8988T (cell line): Measurements from ENCODE around the gene DRD1.
"Not testable (repeated sequence)": the region's sequence is repeated elsewhere in the genome, so short reads cannot be mapped to it uniquely, and the experiment has no call there.

Source experiments
- DNase-seq: peaks from one replicate; pipeline ENCODE4 v3.0.0; 2011

Gene DRD1

DNA sequence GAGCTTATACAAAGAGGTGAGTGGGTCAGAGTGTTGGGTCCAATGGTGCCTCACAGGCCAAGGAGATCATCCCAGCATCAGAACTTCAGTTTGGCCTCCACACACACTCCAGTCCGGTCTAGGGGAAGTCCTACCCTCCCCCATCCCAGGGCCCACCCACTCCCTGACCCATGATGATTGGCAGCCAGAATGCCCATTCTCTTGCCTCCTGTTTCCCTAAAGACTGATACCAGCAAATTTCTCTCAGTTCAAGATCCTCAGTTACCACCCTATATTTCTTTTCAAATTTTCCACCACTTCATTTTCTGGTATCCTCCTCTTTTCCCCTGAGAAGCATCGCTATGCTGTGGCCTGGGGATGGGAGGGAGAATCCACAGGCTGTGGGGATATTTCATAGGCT lies 21.9 kb downstream of the DRD1 start:
- no peak for DNase-seq

GRCh38 chr5:175420383-175420782 lies 23.6 kb downstream of the DRD1 start:
- no peak for DNase-seq

DNA sequence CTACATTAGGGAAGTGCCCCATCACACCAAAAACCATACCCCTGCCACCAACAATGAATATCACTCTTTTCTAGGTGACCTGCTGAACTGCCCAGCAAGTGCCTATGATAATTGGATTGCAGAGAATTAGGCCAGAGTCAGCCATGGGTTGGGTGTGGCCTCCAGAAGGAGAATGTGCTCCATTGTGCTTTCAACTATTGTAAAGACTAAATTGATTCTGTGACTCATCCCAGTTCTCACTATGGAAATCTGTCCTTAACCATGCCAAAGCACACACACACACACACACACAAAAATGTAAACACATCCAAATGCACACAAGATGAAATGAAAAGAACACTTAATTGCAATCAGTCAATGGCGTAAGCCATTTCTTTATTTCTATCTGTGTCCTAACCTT lies 25.7 kb downstream of the DRD1 start:
- no peak for DNase-seq

DNA sequence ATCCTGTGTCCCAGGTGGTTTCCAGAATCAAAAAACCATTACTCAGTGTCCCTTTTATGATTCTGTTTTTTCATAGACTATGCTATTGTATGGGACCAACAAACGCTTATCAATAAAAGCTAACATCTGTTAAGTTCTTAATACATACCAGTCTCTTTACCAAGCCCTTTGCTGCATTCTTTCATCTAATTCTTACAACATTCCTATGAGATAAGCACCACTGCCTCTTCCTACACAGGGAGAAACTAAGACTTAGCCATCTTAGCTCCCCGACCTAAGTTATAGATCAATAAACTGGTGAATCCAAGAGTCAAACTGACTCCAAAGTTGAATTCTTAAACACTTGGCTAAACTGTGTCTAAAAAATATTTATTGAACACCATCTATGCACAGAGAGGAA lies 26.6 kb downstream of the DRD1 start:
- DNase-seq = no peak

- DNase-seq = no peak
Measured at GRCh38 chr5:175415303-175415702, 28.7 kb downstream of the DRD1 start.

GRCh38 chr5:175410926-175411325 lies 33.1 kb downstream of the DRD1 start:
- DNase-seq = no peak

- no peak for DNase-seq
Measured at GRCh38 chr5:175406300-175406699, 37.7 kb downstream of the DRD1 start.

DNA sequence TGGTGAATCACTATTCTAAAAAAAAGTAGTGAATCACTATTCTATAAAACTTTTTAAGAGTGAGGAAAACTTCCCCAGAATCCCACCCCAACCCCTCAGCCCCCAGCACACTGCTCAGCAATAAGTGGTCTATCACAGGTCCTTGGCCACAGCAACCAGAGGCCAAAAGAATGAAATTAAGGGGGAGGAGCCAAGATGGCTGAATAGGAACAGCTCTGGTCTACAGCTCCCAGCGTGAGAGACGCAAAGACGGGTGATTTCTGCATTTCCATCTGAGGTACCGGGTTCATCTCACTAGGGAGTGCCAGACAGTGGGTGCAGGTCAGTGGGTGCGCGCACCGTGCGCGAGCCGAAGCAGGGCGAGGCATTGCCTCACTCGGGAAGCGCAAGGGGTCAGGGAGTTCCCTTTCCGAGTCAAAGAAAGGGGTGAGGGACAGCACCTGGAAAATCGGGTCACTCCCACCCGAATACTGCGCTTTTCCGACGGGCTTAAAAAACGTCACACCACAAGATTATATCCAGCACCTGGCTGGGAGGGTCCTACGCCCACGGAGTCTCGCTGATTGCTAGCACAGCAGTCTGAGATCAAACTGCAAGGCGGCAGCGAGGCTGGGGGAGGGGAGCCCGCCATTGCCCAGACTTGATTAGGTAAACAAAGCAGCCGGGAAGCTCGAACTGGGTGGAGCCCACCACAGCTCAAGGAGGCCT lies 46.2 kb downstream of the DRD1 start:
- DNase-seq = not testable (repeated sequence)

DNA sequence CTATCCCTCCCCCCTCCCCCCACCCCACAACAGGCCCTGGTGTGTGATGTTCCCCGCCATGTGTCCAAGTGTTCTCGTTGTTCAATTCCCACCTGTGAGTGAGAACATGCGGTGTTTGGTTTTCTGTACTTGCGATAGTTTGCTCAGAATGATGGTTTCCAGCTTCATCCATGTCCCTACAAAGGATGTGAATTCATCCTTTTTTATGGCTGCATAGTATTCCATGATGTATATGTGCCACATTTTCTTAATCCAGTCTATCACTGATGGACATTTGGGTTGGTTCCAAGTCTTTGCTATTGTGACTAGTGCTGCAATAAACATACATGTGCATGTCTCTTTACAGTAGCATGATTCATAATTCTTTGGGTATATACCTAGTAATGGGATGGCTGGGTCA lies 48.6 kb downstream of the DRD1 start:
- not testable (repeated sequence) for DNase-seq

DNA sequence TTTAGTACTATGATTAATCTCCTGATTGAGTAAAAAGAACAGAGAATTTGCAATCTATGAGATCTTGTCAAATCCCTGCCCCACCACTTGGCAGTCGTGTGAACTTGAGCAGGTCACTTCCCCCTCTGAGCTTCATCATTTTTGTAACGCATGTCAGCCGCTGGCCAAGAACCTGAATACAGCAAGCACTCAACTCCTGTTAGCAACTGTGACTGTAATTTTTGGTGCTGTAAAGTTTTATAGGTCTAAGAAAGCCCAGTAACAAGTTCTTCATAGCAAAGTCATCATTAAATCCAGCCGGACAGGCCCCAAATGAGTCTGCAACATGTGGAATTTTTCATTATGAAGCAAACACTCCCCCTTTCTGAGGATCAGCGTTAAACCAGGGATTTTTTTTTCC lies 49.4 kb downstream of the DRD1 start:
- no peak for DNase-seq

DNA sequence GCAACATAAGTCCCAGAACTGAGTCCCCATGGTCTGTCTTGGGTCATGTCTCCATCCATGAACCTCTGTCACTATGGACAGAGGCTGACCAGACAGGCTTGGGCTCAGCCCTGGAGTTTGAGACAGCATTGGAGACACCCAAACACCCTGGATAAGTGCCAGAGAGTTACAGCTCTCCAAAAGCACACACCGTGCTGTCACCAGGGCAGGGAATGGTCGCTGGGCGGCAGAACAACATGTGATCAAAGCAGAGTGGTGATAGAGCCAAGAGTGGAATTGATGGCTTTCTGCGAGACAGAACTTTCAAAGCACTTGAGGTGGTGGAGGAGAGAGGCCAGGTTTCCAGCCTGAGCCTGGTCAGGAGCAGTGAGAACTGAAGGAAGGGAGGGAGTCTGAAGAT lies 50.1 kb downstream of the DRD1 start:
- DNase-seq = no peak

GRCh38 chr5:175392236-175392635 lies 51.7 kb downstream of the DRD1 start:
- no peak for DNase-seq

DNA sequence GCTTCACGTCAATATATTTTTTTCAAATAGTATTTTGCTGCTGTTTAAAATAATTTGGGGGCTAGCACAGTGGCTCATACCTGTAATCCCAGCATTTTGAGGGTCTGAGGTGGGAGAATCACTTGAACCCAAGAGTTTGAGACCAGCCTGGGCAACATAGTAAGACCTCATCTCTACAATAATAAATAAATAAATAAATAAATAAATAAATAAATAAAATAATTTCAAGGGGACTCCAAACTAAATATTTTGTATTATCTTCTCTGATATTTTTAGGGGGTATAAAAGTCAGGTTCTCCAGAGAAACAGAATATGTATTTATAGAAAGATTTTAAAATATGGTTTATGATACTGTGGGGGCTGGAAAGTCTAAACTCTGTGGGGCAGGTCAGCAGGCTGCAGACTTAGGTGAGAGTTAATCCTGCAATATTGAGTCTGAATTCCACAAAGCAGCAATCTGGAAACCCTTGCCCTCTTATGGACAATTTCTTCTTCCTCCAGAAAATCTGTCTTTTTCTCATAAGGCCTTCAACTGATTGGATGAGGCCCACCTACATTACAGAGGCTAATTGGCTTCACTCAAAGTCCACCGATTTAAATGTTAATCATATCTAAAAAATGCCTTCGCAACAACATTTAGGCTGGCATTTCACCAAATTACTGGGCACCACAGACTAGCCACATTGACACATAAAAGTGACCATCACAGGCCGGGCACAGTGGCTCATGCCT lies 53.5 kb downstream of the DRD1 start:
- no peak for DNase-seq
